Calu3 (cell line): ENCODE data around the gene ULBP1. TPM values are rescaled to one million over a fixed set of nuclear protein-coding genes. Genes with fewer than 3 reads are reported as not detected.
A peak's percentile ranks its signal among the peaks of the same experiment; 100 is the strongest.
"Not testable (repeated sequence)": the region's sequence is repeated elsewhere in the genome, so short reads cannot be mapped to it uniquely, and the experiment has no call there.

Experiments
- BruUV-seq: library from RNA; stranded (reverse); fragments of 400-500 nt; replicated peaks from 2 replicates; lab custom pipeline; 2021; lab: Mats Ljungman, UMichigan
- CTCF ChIA-PET: fragments of 300-600 bp; sonication (Branson Sonifier 250); formaldehyde crosslinking; loops from one replicate; lab custom pipeline; 2022; ENCODE audit warnings: antibody characterized with exemption; lab: Charles Lee
- DNase-seq: peaks from one replicate; pipeline ENCODE4 v3.0.0; 2022
- H3K27ac Mint-ChIP-seq: one replicate; pipeline ENCODE4 v1.8.0; 2022; ENCODE audit warnings: mixed read lengths; ENCODE audit not compliant: unreplicated experiment
- H3K27me3 Mint-ChIP-seq: one replicate; pipeline ENCODE4 v1.8.0; 2022; ENCODE audit warnings: mixed read lengths; ENCODE audit not compliant: unreplicated experiment
- H3K36me3 Mint-ChIP-seq: one replicate; pipeline ENCODE4 v1.8.0; 2022; ENCODE audit warnings: mild to moderate bottlenecking, moderate library complexity, mixed read lengths; ENCODE audit not compliant: insufficient read depth, unreplicated experiment
- H3K4me1 Mint-ChIP-seq: one replicate; pipeline ENCODE4 v1.8.0; 2022; ENCODE audit warnings: mild to moderate bottlenecking, low read depth, mixed read lengths; ENCODE audit not compliant: unreplicated experiment
- H3K4me3 Mint-ChIP-seq: one replicate; pipeline ENCODE4 v1.8.0; 2022; ENCODE audit warnings: mild to moderate bottlenecking, low read depth, moderate library complexity, mixed read lengths; ENCODE audit not compliant: unreplicated experiment
- H3K9me3 Mint-ChIP-seq: one replicate; pipeline ENCODE4 v1.8.0; 2022; ENCODE audit warnings: low read depth, mixed read lengths; ENCODE audit not compliant: unreplicated experiment
- CTCF ChIP-seq: fragments of 200-600 bp; IDR thresholded peaks from one replicate; pipeline ENCODE4 v1.8.0; 2022; ENCODE audit warnings: antibody characterized with exemption; ENCODE audit not compliant: unreplicated experiment
- intact Hi-C: fragments of 100-400 bp; cut with micrococcal nuclease; formaldehyde crosslinking; loops from one replicate; pipeline ENCODE4 v1.10.0; 2022; ENCODE audit not compliant: unreplicated experiment
- total RNA-seq: library from RNA; stranded (reverse); gene quantifications from 2 replicates; pipeline ENCODE4 v1.2.3, GENCODE V29; 2022

Gene ULBP1
- total RNA-seq, 1 experiment from 2014 or later: 2.5 TPM

- Mint-ChIP-seq H3K4me3 (no peak overlapping the region), H3K4me1 (peaks cover 7% of the 10 kb centered on the region), H3K36me3 (peaks cover 8% of the 10 kb centered on the region), H3K9me3 (no peaks in the 10 kb centered on the region), H3K27me3 (peaks cover 10% of the 10 kb centered on the region), H3K27ac (no peak overlapping the region)
- TF ChIP-seq CTCF: no peak
- intact Hi-C loops: no loop called here
- DNase-seq: no peak
- CTCF ChIA-PET: no interaction called here
- BruUV-seq: no TSS peak
These were observed 35.9 kb downstream of the ULBP1 start for GRCh38 chr6:149999636-150000035.

- Mint-ChIP-seq H3K36me3 (peaks cover 21% of the 10 kb centered on the region), H3K4me1 (peaks cover 7% of the 10 kb centered on the region), H3K27me3 (no peaks in the 10 kb centered on the region), H3K9me3 (no peaks in the 10 kb centered on the region), H3K4me3 (no peak overlapping the region), H3K27ac (no peak overlapping the region)
- CTCF ChIA-PET: no interaction called here
- BruUV-seq: no TSS peak
- no peak for TF ChIP-seq CTCF
- intact Hi-C loops: no loop called here
- DNase-seq: no peak
These were observed 37.7 kb downstream of the ULBP1 start for GRCh38 chr6:150001295-150002008.

GRCh38 chr6:150002710-150003109 lies 39.0 kb downstream of the ULBP1 start:
- BruUV-seq: no TSS peak
- Mint-ChIP-seq H3K27me3 (no peaks in the 10 kb centered on the region), H3K36me3 (peaks cover 21% of the 10 kb centered on the region), H3K4me1 (peaks cover 7% of the 10 kb centered on the region), H3K27ac (no peak overlapping the region), H3K9me3 (no peaks in the 10 kb centered on the region), H3K4me3 (no peak overlapping the region)
- CTCF ChIA-PET: no interaction called here
- DNase-seq: no peak
- intact Hi-C loops: no loop called here
- TF ChIP-seq CTCF: no peak

- intact Hi-C loops, BruUV-seq, H3K4me1 Mint-ChIP-seq, H3K9me3 Mint-ChIP-seq, H3K27me3 Mint-ChIP-seq, H3K27ac Mint-ChIP-seq, DNase-seq, CTCF ChIA-PET: not testable (repeated sequence)
- Mint-ChIP-seq H3K4me3 (peak overlapping the region; percentile 84), H3K36me3 (peaks cover 21% of the 10 kb centered on the region)
These were observed 39.9 kb downstream of the ULBP1 start for GRCh38 chr6:150003599-150003998.

GRCh38 chr6:150004101-150004782 lies 40.5 kb downstream of the ULBP1 start:
- intact Hi-C loops: no loop called here
- Mint-ChIP-seq H3K27me3 (peaks cover under 1% of the 10 kb centered on the region), H3K4me1 (peaks cover 7% of the 10 kb centered on the region), H3K27ac (no peak overlapping the region), H3K36me3 (peaks cover 21% of the 10 kb centered on the region), H3K4me3 (peak overlapping the region; percentile 84), H3K9me3 (no peaks in the 10 kb centered on the region)
- DNase-seq: no peak
- CTCF ChIA-PET: no interaction called here
- BruUV-seq: no TSS peak
- TF ChIP-seq CTCF: no peak
